VCaP (cell line): ENCODE data around the gene STXBP4.

Experiments used
- H3K27ac ChIP-seq: fragments of 450-650 bp; 2 replicates; pipeline ENCODE4 v1.5.1; 2017
- TF ChIP-seq, protein P1 (sequence below): fragments of 450-650 bp; conservative IDR thresholded peaks from 2 replicates; pipeline ENCODE4 v1.5.1; 2017; ENCODE audit warnings: mild to moderate bottlenecking, moderate library complexity

Gene STXBP4

DNA sequence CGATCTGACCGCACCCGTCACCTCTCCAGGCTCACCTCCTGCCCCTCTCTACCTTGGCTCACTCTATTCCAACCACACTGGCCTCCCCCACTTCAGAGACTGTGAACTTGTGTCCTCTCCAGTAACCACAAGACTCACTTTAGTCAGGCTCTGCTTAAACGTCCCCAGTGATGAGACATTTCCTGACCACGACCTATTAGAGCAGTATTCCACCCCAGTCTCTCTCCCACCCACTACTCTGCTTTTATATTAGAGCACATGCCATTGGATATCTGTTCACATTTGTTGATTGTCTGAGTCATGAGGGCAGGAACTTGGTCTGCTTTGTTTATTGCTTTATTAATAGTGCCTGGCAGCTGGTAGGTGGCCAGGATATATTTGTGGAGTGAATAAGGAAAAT is 20.2 kb upstream of the STXBP4 start:
- H3K27ac ChIP-seq = no peak overlapping the region
- TF ChIP-seq, protein P1, sequence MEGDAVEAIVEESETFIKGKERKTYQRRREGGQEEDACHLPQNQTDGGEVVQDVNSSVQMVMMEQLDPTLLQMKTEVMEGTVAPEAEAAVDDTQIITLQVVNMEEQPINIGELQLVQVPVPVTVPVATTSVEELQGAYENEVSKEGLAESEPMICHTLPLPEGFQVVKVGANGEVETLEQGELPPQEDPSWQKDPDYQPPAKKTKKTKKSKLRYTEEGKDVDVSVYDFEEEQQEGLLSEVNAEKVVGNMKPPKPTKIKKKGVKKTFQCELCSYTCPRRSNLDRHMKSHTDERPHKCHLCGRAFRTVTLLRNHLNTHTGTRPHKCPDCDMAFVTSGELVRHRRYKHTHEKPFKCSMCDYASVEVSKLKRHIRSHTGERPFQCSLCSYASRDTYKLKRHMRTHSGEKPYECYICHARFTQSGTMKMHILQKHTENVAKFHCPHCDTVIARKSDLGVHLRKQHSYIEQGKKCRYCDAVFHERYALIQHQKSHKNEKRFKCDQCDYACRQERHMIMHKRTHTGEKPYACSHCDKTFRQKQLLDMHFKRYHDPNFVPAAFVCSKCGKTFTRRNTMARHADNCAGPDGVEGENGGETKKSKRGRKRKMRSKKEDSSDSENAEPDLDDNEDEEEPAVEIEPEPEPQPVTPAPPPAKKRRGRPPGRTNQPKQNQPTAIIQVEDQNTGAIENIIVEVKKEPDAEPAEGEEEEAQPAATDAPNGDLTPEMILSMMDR = no peak

DNA sequence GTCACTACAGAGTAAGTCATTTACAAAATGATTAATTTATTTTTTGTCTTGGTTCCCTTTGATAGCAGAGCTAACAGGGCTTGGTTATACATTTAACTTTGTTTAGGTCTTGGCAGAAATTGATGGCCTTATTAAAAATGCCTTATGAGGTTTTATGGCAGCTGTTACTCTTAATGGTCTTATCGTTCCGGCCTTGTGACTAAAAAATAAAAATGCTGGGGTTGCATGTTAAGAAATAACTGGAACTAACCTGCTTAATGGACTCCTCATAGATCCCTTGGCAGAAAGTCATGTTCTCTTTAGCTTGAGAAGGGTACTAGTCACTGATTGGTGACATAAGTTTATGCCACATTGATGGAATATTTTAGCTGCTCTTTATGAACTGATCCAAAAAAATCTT is 18.4 kb upstream of the STXBP4 start:
- TF ChIP-seq, protein P1 = no peak
- no peak overlapping the region for H3K27ac ChIP-seq

DNA sequence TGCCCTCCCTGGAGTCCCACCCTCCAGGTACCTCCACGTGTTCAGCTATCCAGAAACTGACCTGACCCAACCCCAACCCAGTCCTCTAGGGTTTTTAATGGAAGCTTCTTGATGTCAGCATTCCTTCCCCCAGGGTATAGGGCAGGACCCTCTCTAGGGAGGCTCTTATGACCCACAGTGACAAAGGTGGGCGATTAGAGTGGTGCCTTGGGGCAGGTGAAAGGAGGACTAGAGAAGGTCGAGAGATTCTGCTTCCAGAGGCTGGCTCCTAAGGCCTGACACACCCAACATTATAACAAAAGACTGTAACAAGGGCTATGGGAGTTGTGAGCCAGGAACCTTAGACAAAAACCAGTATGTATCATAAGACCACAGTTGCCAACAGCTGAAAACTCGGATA is 17.3 kb upstream of the STXBP4 start:
- TF ChIP-seq, protein P1 = no peak
- H3K27ac ChIP-seq = no peak overlapping the region

DNA sequence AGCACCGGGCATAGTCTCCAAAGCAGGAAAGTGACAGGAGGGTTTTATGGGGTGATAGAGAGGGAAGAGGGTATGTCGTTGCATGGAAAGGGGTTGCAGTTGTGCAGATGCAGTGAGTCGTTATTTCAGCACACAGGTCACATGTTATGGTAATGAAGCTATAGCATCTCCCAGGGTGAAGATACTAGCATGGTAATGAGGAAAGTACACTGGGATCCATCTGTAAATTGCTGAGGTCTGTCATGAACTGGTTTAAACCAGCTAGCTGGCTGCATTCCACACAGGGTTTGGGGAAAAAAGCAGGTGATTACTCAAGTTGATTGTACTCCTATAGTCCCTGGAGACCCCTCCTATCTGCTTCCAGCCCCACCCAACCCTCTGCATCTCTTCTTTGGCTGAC is 11.8 kb upstream of the STXBP4 start:
- TF ChIP-seq, protein P1 = no peak
- H3K27ac ChIP-seq = no peak overlapping the region

DNA sequence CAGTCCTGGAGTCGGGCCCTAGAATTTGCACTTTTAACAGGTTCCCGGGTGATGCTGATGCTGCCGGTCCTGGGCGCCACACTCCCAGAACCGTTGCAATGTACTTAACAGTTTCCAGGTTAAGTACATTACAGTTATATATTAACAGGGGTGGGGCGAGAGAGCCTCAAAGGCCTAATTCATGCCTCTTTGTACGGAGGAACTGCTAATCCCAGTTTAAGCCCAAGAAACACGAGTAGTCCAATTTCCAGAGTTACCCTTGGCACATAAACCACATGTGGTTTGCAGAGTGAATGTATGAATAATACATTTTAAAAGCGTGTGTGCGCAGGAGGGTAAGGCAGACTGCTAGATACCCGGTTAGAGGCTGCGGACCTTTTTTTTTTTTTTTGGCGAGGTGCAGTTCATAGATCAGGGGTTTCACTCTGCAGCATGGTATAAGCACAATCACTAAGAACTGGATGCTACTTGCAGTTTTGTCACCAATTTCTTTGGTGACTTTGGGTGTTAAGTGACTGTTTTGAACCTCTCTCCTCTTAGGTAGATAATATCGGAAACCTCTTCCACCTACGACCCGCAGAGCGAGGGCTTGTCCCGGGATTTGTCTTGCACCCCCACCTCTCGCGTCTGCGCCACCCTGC is 824 bp upstream of the STXBP4 start:
- TF ChIP-seq, protein P1 = no peak
- peak overlapping the region; percentile 87 for H3K27ac ChIP-seq

DNA sequence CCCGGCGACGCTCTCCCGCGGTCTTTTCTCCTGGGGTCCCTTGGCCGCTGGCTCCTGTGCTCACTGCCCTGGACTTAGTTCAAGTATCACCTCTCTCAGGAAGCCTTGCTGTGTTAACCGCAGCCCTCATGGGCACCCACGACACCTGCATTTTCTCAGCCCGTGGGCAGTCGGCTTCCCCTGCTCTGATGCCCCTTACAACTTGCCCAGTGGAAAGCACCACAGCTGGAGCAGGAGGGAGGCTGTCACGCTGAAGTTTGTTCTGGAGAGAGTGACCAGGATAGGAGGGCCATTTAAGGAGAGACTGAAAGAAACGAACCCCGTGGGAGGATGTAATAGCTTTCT is 395 bp downstream of the STXBP4 start:
- TF ChIP-seq, protein P1 = no peak
- H3K27ac ChIP-seq = peak overlapping the region; percentile 87

DNA sequence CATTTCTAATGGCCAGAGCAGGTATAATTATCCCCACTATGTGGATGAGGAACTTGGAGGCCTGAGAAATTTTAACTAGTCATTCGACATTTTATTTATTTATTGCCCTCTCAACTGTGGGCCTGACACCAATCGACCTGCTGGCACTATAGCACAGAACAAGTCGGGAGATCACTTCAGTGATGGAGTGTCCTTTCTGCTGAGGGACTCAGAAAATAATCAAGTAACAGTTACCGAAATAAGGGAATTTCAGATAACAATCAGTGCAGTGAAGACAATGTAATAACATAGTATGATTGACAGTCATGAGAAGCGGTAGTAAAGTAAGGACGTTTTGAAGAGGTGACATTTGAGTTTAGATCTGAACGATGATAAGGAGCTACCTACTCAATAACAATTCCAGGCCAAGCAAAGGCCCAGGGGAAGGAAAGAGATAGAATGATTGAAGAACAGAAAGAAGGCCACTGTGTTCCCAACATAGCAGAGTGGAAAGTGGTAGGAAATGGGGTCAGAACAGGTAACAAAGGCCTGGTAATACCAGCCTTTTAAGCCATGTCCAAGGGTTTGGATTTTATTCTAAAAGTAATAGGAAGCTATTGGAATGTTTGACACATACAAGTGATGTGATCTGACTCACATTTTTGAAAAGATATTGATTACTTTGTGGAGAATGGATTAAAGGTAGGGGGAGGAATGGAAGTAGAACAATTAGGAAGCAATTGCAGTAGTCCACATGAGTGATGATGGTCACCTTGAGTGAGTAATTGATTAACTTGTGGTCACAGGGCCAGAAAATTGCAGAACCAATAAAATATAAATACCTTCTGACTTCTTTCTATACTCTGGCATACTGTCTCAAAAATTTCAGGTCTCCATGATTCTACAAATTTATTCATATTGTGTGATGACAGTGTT is 1.4 kb downstream of the STXBP4 start:
- TF ChIP-seq, protein P1 = no peak
- H3K27ac ChIP-seq = peak overlapping the region; percentile 87
